ENCODE measurements around the gene ATP5PB. TPM values are rescaled to one million over a fixed set of nuclear protein-coding genes. Genes with fewer than 3 reads are reported as not detected.

ATP5PB gene
- total RNA-seq, 5 donors from 2014 or later (not counting 1 experiment from before 2014, with no cell fraction given), result 88.1 to 129 (median 118) TPM

- no peaks in the 10 kb centered on the region for H3K27me3 ChIP-seq (replicated peaks in 1 of 2; ENCODE audit: control insufficient read depth in 2 of 2, extremely low read depth in 1 of 2, insufficient read depth in 2 of 2, low read length in 1 of 2)
- no peak for ATAC-seq (replicated peaks in 1 of 4)
- H3K36me3 Mint-ChIP-seq, result peaks cover 64% of the 10 kb centered on the region
- no CpG with 5 or more reads among the region's 3 CpGs for WGBS (ENCODE audit: insufficient coverage)
- ChIA-PET CTCF (no interaction called here), POLR2A (no interaction called here)
- no peak overlapping the region for H3K4me3 ChIP-seq (ENCODE audit: control insufficient read depth in 1 of 2, extremely low read depth in 1 of 2, low read length in 1 of 2)
- DNase-seq, result no peak
- H3K36me3 ChIP-seq (ENCODE audit: control insufficient read depth in 2 of 2, extremely low read depth in 1 of 2, insufficient read depth in 1 of 2, low read length in 1 of 2), result peaks cover 4 to 77% of the 10 kb centered on the region in 2 donors
- no peaks in the 10 kb centered on the region for H3K27me3 Mint-ChIP-seq
- H3K27ac Mint-ChIP-seq, result peak overlapping the region in 1 of 2 donors; percentile 31
- H3K4me1 ChIP-seq (ENCODE audit: control insufficient read depth in 1 of 2, extremely low read depth in 1 of 2, insufficient read depth in 2 of 2, low read length in 2 of 2), result peaks cover 23 to 28% of the 10 kb centered on the region in 2 experiments
- peaks cover 65 to 67% (median 66%) of the 10 kb centered on the region in 3 donors for H3K4me1 Mint-ChIP-seq
- no peaks in the 10 kb centered on the region for H3K9me3 ChIP-seq
- H3K9me3 Mint-ChIP-seq, result no peaks in the 10 kb centered on the region
- H3K27ac ChIP-seq (ENCODE audit: low read length), result no peak overlapping the region
- peak overlapping the region in 1 of 3 donors; percentile 31 for H3K4me3 Mint-ChIP-seq
These were observed 6.4 kb downstream of the ATP5PB start for GRCh38 chr1:111455642-111456031.

- no peaks in the 10 kb centered on the region for H3K9me3 Mint-ChIP-seq
- H3K4me1 Mint-ChIP-seq, result peaks cover 23 to 41% (median 31%) of the 10 kb centered on the region in 3 donors
These were observed 12.5 kb downstream of the ATP5PB start for GRCh38 chr1:111461765-111462164.

GRCh38 chr1:111462370-111463028 lies 13.2 kb downstream of the ATP5PB start:
- H3K9me3 ChIP-seq, result no peaks in the 10 kb centered on the region
- H3K4me3 Mint-ChIP-seq, result no peak overlapping the region
- ChIA-PET CTCF (interaction anchor here in 1 of 2 donors (1.0 kb wide), 1 partner anchor 45 kb away, joined by 4 read pairs; no protein-coding TSS in a partner anchor), POLR2A (interaction anchor here in 1 of 2 donors (0.8 kb wide), 1 partner anchor 13 kb away, joined by 3 read pairs; no protein-coding TSS in a partner anchor)
- H3K4me1 Mint-ChIP-seq, result peaks cover 20 to 40% (median 28%) of the 10 kb centered on the region in 3 donors
- H3K27me3 Mint-ChIP-seq, result no peaks in the 10 kb centered on the region
- no peak for DNase-seq
- H3K4me1 ChIP-seq (ENCODE audit: control insufficient read depth in 1 of 2, extremely low read depth in 1 of 2, insufficient read depth in 2 of 2, low read length in 2 of 2), result no peaks in the 10 kb centered on the region
- no peaks in the 10 kb centered on the region for H3K27me3 ChIP-seq (replicated peaks in 1 of 2; ENCODE audit: control insufficient read depth in 2 of 2, extremely low read depth in 1 of 2, insufficient read depth in 2 of 2, low read length in 1 of 2)
- peaks cover 2 to 47% of the 10 kb centered on the region in 2 donors for H3K36me3 ChIP-seq (ENCODE audit: control insufficient read depth in 2 of 2, extremely low read depth in 1 of 2, insufficient read depth in 1 of 2, low read length in 1 of 2)
- H3K27ac Mint-ChIP-seq, result no peak overlapping the region
- ATAC-seq (replicated peaks in 1 of 4), result no peak
- H3K9me3 Mint-ChIP-seq, result no peaks in the 10 kb centered on the region
- H3K36me3 Mint-ChIP-seq, result peaks cover 55% of the 10 kb centered on the region
- WGBS (ENCODE audit: insufficient coverage), result no CpG with 5 or more reads among the region's 4 CpGs
- no peak overlapping the region for H3K4me3 ChIP-seq (ENCODE audit: control insufficient read depth in 1 of 2, extremely low read depth in 1 of 2, low read length in 1 of 2)
- H3K27ac ChIP-seq (ENCODE audit: low read length), result no peak overlapping the region

More at GRCh38 chr1:111461765-111462164, 12.5 kb downstream of the ATP5PB start:
- Mint-ChIP-seq H3K27ac (no peak overlapping the region), H3K36me3 (peaks cover 59% of the 10 kb centered on the region), H3K4me3 (no peak overlapping the region), H3K27me3 (no peaks in the 10 kb centered on the region)
- Histone ChIP-seq H3K4me1 (ENCODE audit: control insufficient read depth in 1 of 2, extremely low read depth in 1 of 2, insufficient read depth in 2 of 2, low read length in 2 of 2) (no peaks in the 10 kb centered on the region), H3K36me3 (ENCODE audit: control insufficient read depth in 2 of 2, extremely low read depth in 1 of 2, insufficient read depth in 1 of 2, low read length in 1 of 2) (peaks cover 2 to 54% of the 10 kb centered on the region in 2 donors), H3K27me3 (replicated peaks in 1 of 2; ENCODE audit: control insufficient read depth in 2 of 2, extremely low read depth in 1 of 2, insufficient read depth in 2 of 2, low read length in 1 of 2) (no peaks in the 10 kb centered on the region), H3K9me3 (no peaks in the 10 kb centered on the region), H3K4me3 (ENCODE audit: control insufficient read depth in 1 of 2, extremely low read depth in 1 of 2, low read length in 1 of 2) (no peak overlapping the region), H3K27ac (ENCODE audit: low read length) (no peak overlapping the region)
- DNase-seq (no peak), ATAC-seq (replicated peaks in 1 of 4) (no peak)
- ChIA-PET POLR2A (interaction anchor here in 1 of 2 donors (0.8 kb wide), 1 partner anchor 13 kb away, joined by 3 read pairs; no protein-coding TSS in a partner anchor), CTCF (no interaction called here)
- WGBS (ENCODE audit: insufficient coverage), result no CpG with 5 or more reads among the region's 6 CpGs

- ATAC-seq (replicated peaks in 1 of 4) (no peak), DNase-seq (no peak)
- Histone ChIP-seq H3K27me3 (replicated peaks in 1 of 2; ENCODE audit: control insufficient read depth in 2 of 2, extremely low read depth in 1 of 2, insufficient read depth in 2 of 2, low read length in 1 of 2) (no peaks in the 10 kb centered on the region), H3K27ac (ENCODE audit: low read length) (no peak overlapping the region), H3K4me1 (ENCODE audit: control insufficient read depth in 1 of 2, extremely low read depth in 1 of 2, insufficient read depth in 2 of 2, low read length in 2 of 2) (peaks cover under 1 to 2% of the 10 kb centered on the region in 2 experiments), H3K9me3 (no peaks in the 10 kb centered on the region), H3K36me3 (ENCODE audit: control insufficient read depth in 2 of 2, extremely low read depth in 1 of 2, insufficient read depth in 1 of 2, low read length in 1 of 2) (peaks cover 2 to 42% of the 10 kb centered on the region in 2 donors), H3K4me3 (ENCODE audit: control insufficient read depth in 1 of 2, extremely low read depth in 1 of 2, low read length in 1 of 2) (no peak overlapping the region)
- H3K36me3 Mint-ChIP-seq, result peaks cover 50% of the 10 kb centered on the region
- H3K27ac Mint-ChIP-seq, result peak overlapping the region in 1 of 2 donors; percentile 23
- no peaks in the 10 kb centered on the region for H3K27me3 Mint-ChIP-seq
- H3K4me1 Mint-ChIP-seq, result peaks cover 20 to 34% (median 25%) of the 10 kb centered on the region in 3 donors
- ChIA-PET POLR2A (interaction anchor here in 1 of 2 donors (0.6 to 0.7 kb wide), 2 partner anchors 16 to 1950 kb away, joined by 3 to 4 read pairs; no protein-coding TSS in a partner anchor), CTCF (interaction anchor here in 1 of 2 donors (0.6 to 1.0 kb wide), 2 partner anchors 45 to 242 kb away, joined by 4 to 9 read pairs; no protein-coding TSS in a partner anchor)
- no peaks in the 10 kb centered on the region for H3K9me3 Mint-ChIP-seq
- no peak overlapping the region for H3K4me3 Mint-ChIP-seq
- WGBS (ENCODE audit: insufficient coverage), result 87% methylated on average over 3 of the region's 4 CpGs
These were observed 13.9 kb downstream of the ATP5PB start for GRCh38 chr1:111463029-111463683.

GRCh38 chr1:111465754-111466153 lies 16.5 kb downstream of the ATP5PB start:
- no peaks in the 10 kb centered on the region for H3K9me3 ChIP-seq
- ChIA-PET CTCF (interaction anchor here in 1 of 2 donors (0.5 kb wide), 1 partner anchor 928 kb away, joined by 3 read pairs; no protein-coding TSS in a partner anchor), POLR2A (interaction anchor here in 1 of 2 donors (0.6 kb wide), 1 partner anchor 245 kb away, joined by 3 read pairs; no protein-coding TSS in a partner anchor)
- H3K4me3 ChIP-seq (ENCODE audit: control insufficient read depth in 1 of 2, extremely low read depth in 1 of 2, low read length in 1 of 2), result no peak overlapping the region
- peaks cover 0 to 29% of the 10 kb centered on the region in 2 donors for H3K36me3 ChIP-seq (ENCODE audit: control insufficient read depth in 2 of 2, extremely low read depth in 1 of 2, insufficient read depth in 1 of 2, low read length in 1 of 2)
- DNase-seq (no peak), ATAC-seq (replicated peaks in 1 of 4) (no peak)
- H3K27me3 Mint-ChIP-seq, result no peaks in the 10 kb centered on the region
- peak overlapping the region in 1 of 2 donors; percentile 25 for H3K27ac Mint-ChIP-seq
- no peaks in the 10 kb centered on the region for H3K27me3 ChIP-seq (replicated peaks in 1 of 2; ENCODE audit: control insufficient read depth in 2 of 2, extremely low read depth in 1 of 2, insufficient read depth in 2 of 2, low read length in 1 of 2)
- no CpG with 5 or more reads among the region's 2 CpGs for WGBS (ENCODE audit: insufficient coverage)
- H3K4me3 Mint-ChIP-seq, result no peak overlapping the region
- H3K27ac ChIP-seq (ENCODE audit: low read length), result no peak overlapping the region
- H3K36me3 Mint-ChIP-seq, result peaks cover 35% of the 10 kb centered on the region
- H3K4me1 Mint-ChIP-seq, result peaks cover 15 to 29% (median 20%) of the 10 kb centered on the region in 3 donors
- peaks cover 16 to 25% of the 10 kb centered on the region in 2 experiments for H3K4me1 ChIP-seq (ENCODE audit: control insufficient read depth in 1 of 2, extremely low read depth in 1 of 2, insufficient read depth in 2 of 2, low read length in 2 of 2)
- no peaks in the 10 kb centered on the region for H3K9me3 Mint-ChIP-seq

GRCh38 chr1:111466480-111466879 lies 17.2 kb downstream of the ATP5PB start:
- ChIA-PET POLR2A (interaction anchor here (0.6 to 0.7 kb wide), 2 partner anchors 51 to 246 kb away, joined by 3 to 4 read pairs; no protein-coding TSS in a partner anchor), CTCF (no interaction called here)
- Mint-ChIP-seq H3K36me3 (peaks cover 32% of the 10 kb centered on the region), H3K9me3 (no peaks in the 10 kb centered on the region), H3K4me3 (no peak overlapping the region), H3K27ac (peak overlapping the region in 1 of 2 donors; percentile 25), H3K4me1 (peaks cover 15 to 29% (median 20%) of the 10 kb centered on the region in 3 donors), H3K27me3 (no peaks in the 10 kb centered on the region)
- no peak for DNase-seq
- Histone ChIP-seq H3K9me3 (no peaks in the 10 kb centered on the region), H3K4me3 (ENCODE audit: control insufficient read depth in 1 of 2, extremely low read depth in 1 of 2, low read length in 1 of 2) (no peak overlapping the region), H3K27me3 (replicated peaks in 1 of 2; ENCODE audit: control insufficient read depth in 2 of 2, extremely low read depth in 1 of 2, insufficient read depth in 2 of 2, low read length in 1 of 2) (no peaks in the 10 kb centered on the region), H3K27ac (ENCODE audit: low read length) (no peak overlapping the region), H3K4me1 (ENCODE audit: control insufficient read depth in 1 of 2, extremely low read depth in 1 of 2, insufficient read depth in 2 of 2, low read length in 2 of 2) (peaks cover 20 to 32% of the 10 kb centered on the region in 2 experiments), H3K36me3 (ENCODE audit: control insufficient read depth in 2 of 2, extremely low read depth in 1 of 2, insufficient read depth in 1 of 2, low read length in 1 of 2) (peaks cover 0 to 24% of the 10 kb centered on the region in 2 donors)
- WGBS (ENCODE audit: insufficient coverage), result no CpG with 5 or more reads among the region's 1 CpG
- no peak for ATAC-seq (replicated peaks in 1 of 4)

Data from T-cell (primary cell).